ENCODE data around the gene FER.

- TF ChIP-seq CTCF (conservative IDR thresholded peaks at IDR 0.05) (no peak), EZH2 (IDR thresholded peaks at IDR 0.05; ENCODE audit: low read depth) (no peak)
These were observed 471.1 kb downstream of the FER start for GRCh38 chr5:109218818-109219217.
